Gastroesophageal sphincter (tissue), 3 donors: ENCODE data around the gene CDK14.

Experiments used
- CTCF ChIP-seq, 4 experiments: fragments of 200-600 bp in 2 of 4; fragments of 450-650 bp in 2 of 4; sonication (generic) in 1 of 4; IDR thresholded peaks; one replicate each; pipeline ENCODE4 v1.5.1; 2017 to 2019; ENCODE audit warnings: antibody characterized with exemption in 4 of 4, mild to moderate bottlenecking in 2 of 4, moderate library complexity in 2 of 4
- POLR2A ChIP-seq, 2 donors: fragments of 450-650 bp; IDR thresholded peaks; one replicate each; pipeline ENCODE4 v1.6.1; 2017; ENCODE audit warnings: antibody characterized with exemption in 2 of 2, mild to moderate bottlenecking in 2 of 2, moderate library complexity in 1 of 2
- POLR2AphosphoS5 ChIP-seq: sonication (generic); formaldehyde crosslinking; IDR thresholded peaks from one replicate; pipeline ENCODE4 v1.6.1; 2017; ENCODE audit warnings: antibody characterized with exemption

GRCh38 chr7:90900628-90901356 lies 304.7 kb downstream of the CDK14 start:
- TF ChIP-seq POLR2A (IDR thresholded peaks at IDR 0.05): no peak
- TF ChIP-seq CTCF (IDR thresholded peaks at IDR 0.05): no peak
- no peak for TF ChIP-seq POLR2AphosphoS5
